GM18951 (cell line): ENCODE measurements around the gene S100A14.

Source experiments
- POLR2A ChIP-seq: IDR thresholded peaks from 4 replicates; pipeline ENCODE4 v1.6.1; 2011; ENCODE audit warnings: mild to moderate bottlenecking; ENCODE audit not compliant: insufficient read length, insufficient read depth; ENCODE audit errors: extremely low read depth
- in situ Hi-C: fragments of 300-500 bp; cut with MboI; formaldehyde crosslinking; loops from one replicate; pipeline ENCODE4 v1.12.0; 2022; ENCODE audit warnings: low sequenced_read_pairs, mixed read lengths, inconsistent platforms; ENCODE audit not compliant: unreplicated experiment

Gene S100A14

GRCh38 chr1:153633161-153633753, 17.1 kb upstream of the S100A14 start:
- no peak for TF ChIP-seq POLR2A
- in situ Hi-C loops: no loop called here

- in situ Hi-C loops: no loop called here
Measured at GRCh38 chr1:153631047-153632022, 15.2 kb upstream of the S100A14 start.

GRCh38 chr1:153630384-153630783, 14.3 kb upstream of the S100A14 start:
- in situ Hi-C loops: no loop called here
- TF ChIP-seq POLR2A: no peak

More at GRCh38 chr1:153631047-153632022, 15.2 kb upstream of the S100A14 start:
- no peak for TF ChIP-seq POLR2A

DNA sequence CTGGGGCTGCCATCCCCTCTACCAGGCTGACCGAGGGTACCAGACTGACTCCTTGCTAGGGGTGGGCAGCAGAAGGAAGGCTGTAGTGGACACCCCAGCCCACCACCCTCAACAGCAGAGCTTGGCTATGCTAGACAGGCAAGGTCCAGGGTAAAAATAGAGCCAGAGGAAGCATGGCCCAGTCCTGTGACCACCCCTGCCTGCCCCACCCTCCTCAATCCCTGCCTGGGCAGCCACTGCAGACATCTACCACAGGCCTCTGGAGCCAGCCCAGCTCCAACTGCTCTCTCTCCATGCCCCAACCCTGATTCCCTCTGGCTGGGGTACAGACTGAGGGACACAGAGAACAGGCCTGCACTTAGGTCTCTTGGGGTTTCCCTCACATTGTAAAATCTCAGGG, 13.8 kb upstream of the S100A14 start:
- TF ChIP-seq POLR2A: no peak
- in situ Hi-C loops: no loop called here

DNA sequence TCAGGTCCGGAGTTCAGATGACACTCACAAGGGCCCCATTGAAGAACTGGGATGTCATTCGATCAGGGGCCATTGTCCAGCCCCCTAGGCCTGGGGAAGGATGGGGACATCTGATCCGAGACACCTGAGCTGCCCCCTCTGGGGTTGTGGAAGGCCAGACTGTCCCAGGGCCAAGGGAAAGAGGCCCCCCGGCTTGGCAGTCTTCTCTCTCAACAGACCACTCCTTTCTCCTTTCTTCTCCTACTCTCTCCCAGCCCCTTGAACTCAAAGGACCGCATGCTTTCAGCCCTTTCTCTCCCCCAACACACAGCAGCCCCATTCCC, 13.2 kb upstream of the S100A14 start:
- in situ Hi-C loops: no loop called here
- no peak for TF ChIP-seq POLR2A

GRCh38 chr1:153628638-153629342, 12.7 kb upstream of the S100A14 start:
- in situ Hi-C loops: no loop called here
- no peak for TF ChIP-seq POLR2A

GRCh38 chr1:153627715-153628626, 11.8 kb upstream of the S100A14 start, which contains the start of gene S100A1:
S100A1 (plus strand) TSS chr1:153628434; CDS start chr1:153630522, 2,088 bp downstream.
- TF ChIP-seq POLR2A: no peak
- in situ Hi-C loops: no loop called here

DNA sequence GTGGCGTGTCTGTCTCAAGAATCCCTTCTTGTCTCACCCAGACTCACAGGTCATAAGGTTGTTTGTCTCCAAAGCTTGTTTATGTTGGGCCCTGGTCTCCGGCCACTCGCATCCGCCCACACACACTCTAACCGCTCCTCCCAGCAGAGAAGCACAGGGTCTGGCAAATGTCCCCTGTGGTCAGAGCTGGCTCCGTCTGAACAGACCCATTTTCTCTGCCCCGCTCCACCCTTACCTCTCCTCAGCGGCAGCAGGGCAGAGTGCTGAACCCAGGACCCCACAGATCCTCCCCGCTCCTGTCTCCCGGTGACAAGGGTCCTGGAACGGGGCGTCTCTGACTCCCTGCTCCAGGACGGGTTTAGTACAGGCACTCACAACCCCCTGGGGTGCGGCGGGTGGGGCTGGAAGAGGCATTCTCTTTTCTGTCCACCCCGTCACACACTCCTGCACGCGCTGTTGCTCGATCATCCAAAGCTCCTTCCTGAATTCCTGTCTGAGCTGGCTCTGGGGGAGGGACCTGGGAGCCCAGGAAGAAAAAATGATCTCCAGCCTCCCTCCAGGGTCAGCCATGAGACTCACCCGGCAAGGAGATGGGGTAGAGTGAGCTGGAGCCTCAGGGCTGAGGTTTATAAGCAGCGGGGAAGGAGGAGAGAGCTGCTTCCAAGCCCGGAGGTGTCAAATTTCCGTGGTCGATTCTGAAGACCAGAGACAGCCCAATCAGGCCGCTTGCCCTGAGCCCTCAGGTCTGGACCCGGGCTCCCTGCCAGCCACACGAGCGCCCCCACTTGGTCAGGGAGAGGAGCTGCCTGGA, 11.0 kb upstream of the S100A14 start, which contains the start of gene S100A13:
S100A13 (minus strand) TSS at position 602 of the 811 bp plus-strand sequence. CDS start 1,033 bp downstream, outside the sequence.
- in situ Hi-C loops: no loop called here
- no peak for TF ChIP-seq POLR2A

GRCh38 chr1:153626477-153626903, 10.4 kb upstream of the S100A14 start:
- TF ChIP-seq POLR2A: no peak
- in situ Hi-C loops: no loop called here

- in situ Hi-C loops: no loop called here
Measured at GRCh38 chr1:153624965-153625611, 9.0 kb upstream of the S100A14 start.

DNA sequence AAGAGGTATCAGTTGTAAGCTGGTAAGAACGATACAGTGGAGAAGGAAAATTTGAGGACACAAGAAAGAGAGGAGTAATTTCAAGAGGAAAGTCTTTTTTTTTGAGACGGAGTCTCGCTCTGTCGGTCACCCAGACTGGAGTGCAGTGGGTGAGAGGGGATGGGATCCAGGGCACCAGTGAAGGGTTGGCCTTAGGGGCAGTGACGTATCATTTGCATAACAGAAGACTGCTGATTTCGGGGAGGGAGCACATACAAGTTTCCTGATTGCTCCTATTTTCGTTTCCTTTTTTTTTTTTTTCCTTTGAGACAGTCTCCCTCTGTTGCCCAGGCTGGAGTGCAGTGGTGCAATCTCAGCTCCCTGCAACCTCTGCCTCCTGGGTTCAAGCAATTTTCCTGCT, 7.0 kb upstream of the S100A14 start:
- TF ChIP-seq POLR2A: no peak
- in situ Hi-C loops: no loop called here

More at GRCh38 chr1:153624965-153625611, 9.0 kb upstream of the S100A14 start:
- TF ChIP-seq POLR2A: no peak
